HepG2 (cell line): ENCODE results near the gene ZNF492. TPM values are rescaled to one million over a fixed set of nuclear protein-coding genes. Genes with fewer than 3 reads are reported as not detected.

ENCODE experiments used
- ATAC-seq: fragments of 200-7000 bp; cut with Tn5 transposase; 3 replicates; pipeline ENCODE4 v1.9.1; 2020; ENCODE audit warnings: mild to moderate bottlenecking, moderate library complexity
- BruUV-seq: library from RNA; stranded (reverse); fragments of 400-500 nt; replicated peaks from 2 replicates; lab custom pipeline; 2021; lab: Mats Ljungman, UMichigan
- CTCF ChIA-PET: fragments of 300-600 bp; formaldehyde crosslinking; extraction: SDS; loops from one replicate; lab custom pipeline; 2021; ENCODE audit warnings: low total read pairs, inconsistent platforms, low intra/inter-chr PET ratio; lab: Yijun Ruan, JAX
- POLR2A ChIA-PET: fragments of 350-600 bp; sonication (Branson Sonifier 250); formaldehyde crosslinking; loops from one replicate; lab custom pipeline; 2020; ENCODE audit warnings: antibody characterized with exemption, inconsistent platforms; lab: Yijun Ruan, JAX
- DNase-seq: peaks from one replicate; pipeline ENCODE4 v3.0.0-alpha.2; 2015; ENCODE audit warnings: low spot score
- FAIRE-seq: peaks from 3 replicates; lab custom pipeline; 2011; peaks lifted over from hg19 to GRCh38; lab: Jason Lieb, UNC
- H2AFZ ChIP-seq: one replicate; pipeline ENCODE4 v1.6.1; 2011; ENCODE audit warnings: low read length, inconsistent platforms
- H3K27ac ChIP-seq: fragments of 300-600 bp; 3 replicates; pipeline ENCODE4 v1.8.0; 2011; ENCODE audit warnings: mixed run types, mild to moderate bottlenecking, mixed read lengths, low read length, inconsistent platforms; ENCODE audit not compliant: insufficient read depth; ENCODE audit errors: extremely low read length
- H3K27me3 ChIP-seq, 2 experiments: fragments of 200-600 bp in 1 of 2; 2 replicates in 1 of 2; 3 replicates in 1 of 2; pipeline versions ENCODE4 v1.6.0 to v1.8.0; 2011; ENCODE audit warnings: low read length in 2 of 2, mild to moderate bottlenecking in 2 of 2, moderate library complexity in 2 of 2, inconsistent platforms in 1 of 2; ENCODE audit not compliant: insufficient read depth in 2 of 2, control insufficient read depth in 1 of 2
- H3K36me3 ChIP-seq, 2 experiments: fragments of 200-600 bp in 1 of 2; replicated peaks in 1 of 2; 2 replicates in 1 of 2; 3 replicates in 1 of 2; pipeline versions ENCODE4 v1.5.1 to v1.8.0; 2011; ENCODE audit warnings: low read length in 2 of 2, inconsistent platforms in 1 of 2; ENCODE audit not compliant: insufficient read depth in 2 of 2, control insufficient read depth in 1 of 2
- H3K4me1 ChIP-seq: 2 replicates; pipeline ENCODE4 v1.5.1; 2012; ENCODE audit warnings: low read length, inconsistent platforms; ENCODE audit not compliant: insufficient read depth
- H3K4me2 ChIP-seq: 2 replicates; pipeline ENCODE4 v1.6.0; 2011; ENCODE audit warnings: low read depth, low read length, inconsistent platforms
- H3K4me3 ChIP-seq, 3 experiments: fragments of 200-600 bp in 1 of 3; sonication (generic), shearing (Covaris generic) in 1 of 3; replicated peaks in 1 of 3; 2 replicates each; pipeline ENCODE4 v1.5.1; 2011 to 2016; ENCODE audit warnings: low read length in 3 of 3, inconsistent platforms in 2 of 3, low read depth in 2 of 3, mild to moderate bottlenecking in 2 of 3, control low read depth in 1 of 3, mixed read lengths in 1 of 3; ENCODE audit not compliant: insufficient read depth in 1 of 3
- H3K79me2 ChIP-seq: one replicate; pipeline ENCODE4 v1.6.1; 2011; ENCODE audit warnings: low read length, inconsistent platforms; ENCODE audit not compliant: insufficient read depth
- H3K9ac ChIP-seq: 2 replicates; pipeline ENCODE4 v1.6.0; 2011; ENCODE audit warnings: mild to moderate bottlenecking, low read depth, low read length, inconsistent platforms; ENCODE audit not compliant: insufficient read depth
- H3K9me3 ChIP-seq: 2 replicates; pipeline ENCODE4 v1.5.1; 2012; ENCODE audit warnings: mild to moderate bottlenecking, low read length
- H4K20me1 ChIP-seq: 2 replicates; pipeline ENCODE4 v1.6.0; 2011; ENCODE audit warnings: inconsistent platforms, mild to moderate bottlenecking, low read length, moderate library complexity; ENCODE audit not compliant: insufficient read depth
- CREB1 ChIP-seq, 2 experiments: fragments of 450-650 bp in 1 of 2; IDR thresholded peaks; 2 replicates each; pipeline ENCODE4 v1.6.1; 2016 to 2017; ENCODE audit warnings: control low read depth in 1 of 2, mild to moderate bottlenecking in 1 of 2, missing compliant biosample characterization in 1 of 2, missing genetic modification characterization in 1 of 2
- ELK4 ChIP-seq: sonication (generic); formaldehyde crosslinking; IDR thresholded peaks from 2 replicates; pipeline ENCODE4 v1.9.0; 2021; ENCODE audit warnings: missing genetic modification reagents, borderline replicate concordance
- IKZF4 ChIP-seq: sonication (generic); formaldehyde crosslinking; IDR thresholded peaks from 2 replicates; pipeline ENCODE4 v1.5.1; 2020; ENCODE audit warnings: borderline replicate concordance, mild to moderate bottlenecking, low read depth, missing genetic modification reagents; ENCODE audit errors: not compliant biosample characterization
- MED8 ChIP-seq: sonication (generic); formaldehyde crosslinking; IDR thresholded peaks from 2 replicates; pipeline ENCODE4 v1.8.1; 2023; ENCODE audit warnings: mild to moderate bottlenecking, missing genetic modification reagents; ENCODE audit not compliant: insufficient replicate concordance
- PPARG ChIP-seq: conservative IDR thresholded peaks from 2 replicates; pipeline ENCODE4 v1.6.1; 2016; ENCODE audit warnings: missing biosample characterization, missing genetic modification reagents
- ZNF781 ChIP-seq: sonication (generic); formaldehyde crosslinking; IDR thresholded peaks from 2 replicates; pipeline ENCODE4 v1.5.1; 2020; ENCODE audit warnings: borderline replicate concordance, mild to moderate bottlenecking, missing genetic modification reagents; ENCODE audit errors: not compliant biosample characterization
- WGBS: methylation state at CpG from one replicate; pipeline ENCODE4 v1.1.6; 2017; ENCODE audit warnings: low lambda C conversion rate; 5-methylcytosine and 5-hydroxymethylcytosine counted together
- in situ Hi-C: cut with HindIII; loops from 2 replicates; pipeline ENCODE4 v1.10.0; 2017; ENCODE audit warnings: low pct_unique_long_range_greater_than_20kb; ENCODE audit not compliant: extremely low pct_ligation_motif_present
- intact Hi-C: fragments of 100-400 bp; cut with micrococcal nuclease; formaldehyde crosslinking; loops from one replicate; pipeline ENCODE4 v1.10.0; 2022; ENCODE audit not compliant: unreplicated experiment
- polyA plus RNA-seq, 8 experiments: library from polyadenylated mRNA; depleted of rRNA in 3 of 8; stranded (reverse) in 7 of 8; unstranded in 1 of 8; fragments of >200 nt; fragmentation: Illumina TruSeq in 4 of 8; extraction: Trizol in 4 of 8; gene quantifications; 2 replicates each; pipeline versions ENCODE4 v1.2.1 to v1.2.3, GENCODE V29; 2011 to 2016; ENCODE audit warnings: low read depth in 4 of 8, missing spikeins in 1 of 8, mixed read lengths in 1 of 8; ENCODE audit not compliant: insufficient read depth in 1 of 8
- total RNA-seq, 5 experiments: library from RNA; depleted of rRNA; stranded (reverse); fragments of >200 nt; fragmentation: Illumina TruSeq; extraction: Trizol; gene quantifications; 2 replicates each; pipeline ENCODE4 v1.2.3, GENCODE V29; 2016; ENCODE audit warnings: low read depth in 1 of 5
- TF ChIP-seq, protein P1 (sequence below): sonication (generic); formaldehyde crosslinking; IDR thresholded peaks from 2 replicates; pipeline ENCODE4 v1.8.1; 2023; ENCODE audit warnings: mild to moderate bottlenecking, missing genetic modification reagents
- TF ChIP-seq, protein P2 (sequence below): sonication (generic); formaldehyde crosslinking; IDR thresholded peaks from 2 replicates; pipeline ENCODE4 v1.4.0; 2020; ENCODE audit warnings: missing genetic modification reagents

Gene ZNF492
- total and polyA plus RNA-seq, 2 of the 13 experiments (the other 11 are each of a cell fraction or from before 2014, with no cell fraction given): not detected

- Histone ChIP-seq H3K27me3 (no peaks in the 10 kb centered on the region), H3K9ac (no peak overlapping the region), H3K4me3 (no peak overlapping the region), H3K36me3 (no peaks in the 10 kb centered on the region), H2AFZ (no peak overlapping the region), H3K4me2 (no peak overlapping the region), H3K4me1 (no peaks in the 10 kb centered on the region), H3K27ac (no peak overlapping the region), H4K20me1 (no peaks in the 10 kb centered on the region), H3K79me2 (no peaks in the 10 kb centered on the region)
- BruUV-seq: no TSS peak
- POLR2A ChIA-PET: no interaction called here
- no peak for ATAC-seq
- DNase-seq: no peak
- intact Hi-C loops: no loop called here
- 17% methylated on average over 10 of the region's 14 CpGs for WGBS
- FAIRE-seq: no peak
- in situ Hi-C loops: no loop called here
- TF ChIP-seq MED8 (no peak), CREB1 (IDR thresholded peaks at IDR 0.05) (peak; percentile 18; the same call in 1 of the 2 replicates), CREB1 (CRISPR knock-in tag; IDR thresholded peaks at IDR 0.05) (no peak)
- TF ChIP-seq, all 625 proteins: peak for 1
- peaks cover 96% of the 10 kb centered on the region for H3K9me3 ChIP-seq
- CTCF ChIA-PET: no interaction called here
Measured at GRCh38 chr19:22603518-22604440, 30.3 kb upstream of the ZNF492 start.

DNA sequence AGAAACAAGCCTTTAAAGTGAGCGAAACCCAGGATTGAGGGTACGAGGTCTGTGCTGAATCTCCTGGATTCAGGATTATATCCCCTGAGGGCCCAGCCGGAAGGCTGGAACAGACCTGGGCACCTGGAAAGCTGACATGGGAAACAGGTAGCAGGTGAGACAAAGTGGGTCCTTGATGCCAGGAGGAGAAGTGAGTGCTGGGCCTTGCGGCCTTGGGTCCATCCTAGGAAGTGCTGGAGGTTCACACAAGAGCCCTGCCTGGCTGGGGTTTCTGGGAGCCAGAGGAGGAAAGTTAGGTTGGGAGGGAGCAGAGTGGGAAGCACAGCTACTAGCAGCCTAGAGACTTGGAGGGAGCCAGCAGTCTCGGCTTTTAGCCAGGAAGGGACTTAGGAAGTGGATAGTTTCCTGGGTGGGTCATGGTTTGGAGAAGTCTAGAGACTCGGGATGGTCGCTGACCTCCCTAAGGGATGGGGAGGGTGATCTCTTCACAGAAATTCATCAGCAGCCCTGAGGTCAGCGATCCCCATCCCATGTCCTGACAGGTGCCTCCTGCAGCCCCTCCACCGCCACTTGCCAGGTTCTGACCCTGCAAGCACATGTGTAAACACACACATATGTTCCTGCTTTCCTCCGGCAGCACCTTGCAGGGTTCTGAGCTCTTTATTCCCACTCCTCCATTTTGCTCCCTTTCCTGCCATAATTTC lies 29.4 kb upstream of the ZNF492 start:
- H3K4me1 ChIP-seq: no peaks in the 10 kb centered on the region
- H3K36me3 ChIP-seq: no peaks in the 10 kb centered on the region
- FAIRE-seq (no peak), DNase-seq (no peak), ATAC-seq (no peak)
- no peaks in the 10 kb centered on the region for H3K27me3 ChIP-seq
- H2AFZ ChIP-seq: no peak overlapping the region
- H3K4me2 ChIP-seq: no peak overlapping the region
- POLR2A ChIA-PET: no interaction called here
- no peak overlapping the region for H3K27ac ChIP-seq
- H3K79me2 ChIP-seq: no peaks in the 10 kb centered on the region
- in situ Hi-C loops: no loop called here
- intact Hi-C loops: no loop called here
- no peak overlapping the region for H3K9ac ChIP-seq
- peaks cover 97% of the 10 kb centered on the region for H3K9me3 ChIP-seq
- WGBS: 47% methylated on average over 7 of the region's 10 CpGs
- no TSS peak for BruUV-seq
- no peak overlapping the region for H3K4me3 ChIP-seq
- H4K20me1 ChIP-seq: no peaks in the 10 kb centered on the region
- CTCF ChIA-PET: no interaction called here
- no peak for TF ChIP-seq ELK4 (CRISPR knock-in tag)
- TF ChIP-seq PPARG (CRISPR knock-in tag): no peak
- TF ChIP-seq ZNF781 (CRISPR knock-in tag): no peak
- TF ChIP-seq, protein P1, sequence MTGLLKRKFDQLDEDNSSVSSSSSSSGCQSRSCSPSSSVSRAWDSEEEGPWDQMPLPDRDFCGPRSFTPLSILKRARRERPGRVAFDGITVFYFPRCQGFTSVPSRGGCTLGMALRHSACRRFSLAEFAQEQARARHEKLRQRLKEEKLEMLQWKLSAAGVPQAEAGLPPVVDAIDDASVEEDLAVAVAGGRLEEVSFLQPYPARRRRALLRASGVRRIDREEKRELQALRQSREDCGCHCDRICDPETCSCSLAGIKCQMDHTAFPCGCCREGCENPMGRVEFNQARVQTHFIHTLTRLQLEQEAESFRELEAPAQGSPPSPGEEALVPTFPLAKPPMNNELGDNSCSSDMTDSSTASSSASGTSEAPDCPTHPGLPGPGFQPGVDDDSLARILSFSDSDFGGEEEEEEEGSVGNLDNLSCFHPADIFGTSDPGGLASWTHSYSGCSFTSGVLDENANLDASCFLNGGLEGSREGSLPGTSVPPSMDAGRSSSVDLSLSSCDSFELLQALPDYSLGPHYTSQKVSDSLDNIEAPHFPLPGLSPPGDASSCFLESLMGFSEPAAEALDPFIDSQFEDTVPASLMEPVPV (CRISPR knock-in tag): no peak
- no peak for TF ChIP-seq IKZF4 (CRISPR knock-in tag)
- TF ChIP-seq, protein P2, sequence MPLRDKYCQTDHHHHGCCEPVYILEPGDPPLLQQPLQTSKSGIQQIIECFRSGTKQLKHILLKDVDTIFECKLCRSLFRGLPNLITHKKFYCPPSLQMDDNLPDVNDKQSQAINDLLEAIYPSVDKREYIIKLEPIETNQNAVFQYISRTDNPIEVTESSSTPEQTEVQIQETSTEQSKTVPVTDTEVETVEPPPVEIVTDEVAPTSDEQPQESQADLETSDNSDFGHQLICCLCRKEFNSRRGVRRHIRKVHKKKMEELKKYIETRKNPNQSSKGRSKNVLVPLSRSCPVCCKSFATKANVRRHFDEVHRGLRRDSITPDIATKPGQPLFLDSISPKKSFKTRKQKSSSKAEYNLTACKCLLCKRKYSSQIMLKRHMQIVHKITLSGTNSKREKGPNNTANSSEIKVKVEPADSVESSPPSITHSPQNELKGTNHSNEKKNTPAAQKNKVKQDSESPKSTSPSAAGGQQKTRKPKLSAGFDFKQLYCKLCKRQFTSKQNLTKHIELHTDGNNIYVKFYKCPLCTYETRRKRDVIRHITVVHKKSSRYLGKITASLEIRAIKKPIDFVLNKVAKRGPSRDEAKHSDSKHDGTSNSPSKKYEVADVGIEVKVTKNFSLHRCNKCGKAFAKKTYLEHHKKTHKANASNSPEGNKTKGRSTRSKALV (CRISPR knock-in tag): no peak
